ENCODE data around the gene GPN1. TPM values are rescaled to one million over a fixed set of nuclear protein-coding genes. Genes with fewer than 3 reads are reported as not detected.

GPN1 gene
- total RNA-seq, 1 experiment from 2014 or later, result 45.1 TPM

- peaks cover 43% of the 10 kb centered on the region for H3K36me3 ChIP-seq (ENCODE audit: low read depth)
- intact Hi-C loops (cut with micrococcal nuclease; ENCODE audit: unreplicated experiment), result no loop called here
- no peaks in the 10 kb centered on the region for H3K9me3 ChIP-seq (ENCODE audit: insufficient read depth, low read depth)
- no peak for DNase-seq
- no peak overlapping the region for H3K4me3 ChIP-seq
- ChIA-PET POLR2A (ENCODE audit: unreplicated experiment) (no interaction called here), CTCF (no interaction called here)
- H3K9me2 ChIP-seq (ENCODE audit: insufficient read depth), result no peaks in the 10 kb centered on the region
- H3K4me2 ChIP-seq, result no peak overlapping the region
- H3F3A ChIP-seq (ENCODE audit: insufficient read depth, low read depth), result peaks cover 17% of the 10 kb centered on the region; the same call in 1 of the 2 replicates
- no peaks in the 10 kb centered on the region for H3K27me3 ChIP-seq (ENCODE audit: insufficient read depth, low read depth)
- H3K79me2 ChIP-seq (ENCODE audit: low read depth), result peaks cover 42% of the 10 kb centered on the region
- peaks cover 6% of the 10 kb centered on the region; the same call in 1 of the 2 replicates for H4K20me1 ChIP-seq (ENCODE audit: insufficient read depth)
- BruUV-seq (replicated peaks), result no TSS peak
- peaks cover 26% of the 10 kb centered on the region for H3K4me1 ChIP-seq (replicated peaks; ENCODE audit: insufficient read depth)
- TF ChIP-seq CTCF (conservative IDR thresholded peaks at IDR 0.05) (no peak), EZH2 (IDR thresholded peaks at IDR 0.05; ENCODE audit: low read depth) (no peak)
- no peak overlapping the region for H2AFZ ChIP-seq
- H3K27ac ChIP-seq, result no peak overlapping the region
Measured at GRCh38 chr2:27661371-27661770, 32.5 kb downstream of the GPN1 start.

GRCh38 chr2:27663285-27664153, 34.7 kb downstream of the GPN1 start, which contains the start of the genes SLC4A1AP and SUPT7L:
SLC4A1AP (plus strand) TSS chr2:27663889; CDS start chr2:27663915, 26 bp downstream.
SUPT7L (minus strand) TSS chr2:27663614; CDS start chr2:27662192, 1,422 bp downstream.
- TSS peak; percentile 41 for BruUV-seq (replicated peaks)
- ChIA-PET POLR2A (ENCODE audit: unreplicated experiment) (interaction anchor here (0.7 kb wide), 1 partner anchor 260 kb away, joined by 3 read pairs; no protein-coding TSS in a partner anchor), CTCF (interaction anchor here (0.5 kb wide), 1 partner anchor 1443 kb away, joined by 3 read pairs; no protein-coding TSS in a partner anchor)
- H3K36me3 ChIP-seq (ENCODE audit: low read depth), result peaks cover 36% of the 10 kb centered on the region
- H3K9me2 ChIP-seq (ENCODE audit: insufficient read depth), result no peaks in the 10 kb centered on the region
- peak within 1 kb of the TSS; percentile 94 for H3K4me2 ChIP-seq
- peak within 1 kb of the TSS; percentile 97 for H2AFZ ChIP-seq
- H3K4me3 ChIP-seq, result peak within 1 kb of the TSS; percentile 86
- H3F3A ChIP-seq (ENCODE audit: insufficient read depth, low read depth), result peaks cover 11% of the 10 kb centered on the region; the same call in 1 of the 2 replicates
- peaks cover 5% of the 10 kb centered on the region; the same call in 1 of the 2 replicates for H4K20me1 ChIP-seq (ENCODE audit: insufficient read depth)
- H3K79me2 ChIP-seq (ENCODE audit: low read depth), result peaks cover 42% of the 10 kb centered on the region
- H3K27ac ChIP-seq, result peak within 1 kb of the TSS; percentile 83
- H3K9me3 ChIP-seq (ENCODE audit: insufficient read depth, low read depth), result no peaks in the 10 kb centered on the region
- peaks cover 26% of the 10 kb centered on the region for H3K4me1 ChIP-seq (replicated peaks; ENCODE audit: insufficient read depth)
- no peaks in the 10 kb centered on the region for H3K27me3 ChIP-seq (ENCODE audit: insufficient read depth, low read depth)
- intact Hi-C loops (cut with micrococcal nuclease; ENCODE audit: unreplicated experiment), result loop anchor here (1.0 kb wide), 1 partner anchor 255 kb away; no protein-coding TSS in a partner anchor
- DNase-seq, result peak; percentile 69 to 71
- TF ChIP-seq EZH2 (IDR thresholded peaks at IDR 0.05; ENCODE audit: low read depth), result no peak
- TF ChIP-seq CTCF (conservative IDR thresholded peaks at IDR 0.05), result peak; percentile 18; the same call in 1 of the 2 replicates

GRCh38 chr2:27664154-27664574, 35.3 kb downstream of the GPN1 start:
- CTCF ChIA-PET, result interaction anchor here (0.8 kb wide), 1 partner anchor 12 kb away, joined by 3 read pairs; no protein-coding TSS in a partner anchor
- H3K4me2 ChIP-seq, result peak overlapping the region; percentile 94
- POLR2A ChIA-PET (ENCODE audit: unreplicated experiment), result interaction anchor here (0.7 kb wide), 1 partner anchor 261 kb away, joined by 3 read pairs; no protein-coding TSS in a partner anchor
- no peaks in the 10 kb centered on the region; the same call in 1 of the 2 replicates for H4K20me1 ChIP-seq (ENCODE audit: insufficient read depth)
- H3K4me3 ChIP-seq, result peak overlapping the region; percentile 86
- peaks cover 26% of the 10 kb centered on the region for H3K4me1 ChIP-seq (replicated peaks; ENCODE audit: insufficient read depth)
- H3K9me3 ChIP-seq (ENCODE audit: insufficient read depth, low read depth), result no peaks in the 10 kb centered on the region
- TF ChIP-seq EZH2 (IDR thresholded peaks at IDR 0.05; ENCODE audit: low read depth), result no peak
- peak; percentile 11; the same call in 1 of the 2 replicates for TF ChIP-seq CTCF (conservative IDR thresholded peaks at IDR 0.05)
- peaks cover 31% of the 10 kb centered on the region for H3K36me3 ChIP-seq (ENCODE audit: low read depth)
- BruUV-seq (replicated peaks), result TSS peak; percentile 71
- H3K27ac ChIP-seq, result peak overlapping the region; percentile 83
- intact Hi-C loops (cut with micrococcal nuclease; ENCODE audit: unreplicated experiment), result no loop called here
- H3K79me2 ChIP-seq (ENCODE audit: low read depth), result peaks cover 42% of the 10 kb centered on the region
- no peak for DNase-seq
- H3K27me3 ChIP-seq (ENCODE audit: insufficient read depth, low read depth), result no peaks in the 10 kb centered on the region
- peak overlapping the region; percentile 97 for H2AFZ ChIP-seq
- peaks cover 11% of the 10 kb centered on the region; the same call in 1 of the 2 replicates for H3F3A ChIP-seq (ENCODE audit: insufficient read depth, low read depth)
- H3K9me2 ChIP-seq (ENCODE audit: insufficient read depth), result no peaks in the 10 kb centered on the region
